B cell (primary cell): ENCODE measurements around the gene REM2. TPM values are rescaled to one million over a fixed set of nuclear protein-coding genes. Genes with fewer than 3 reads are reported as not detected.

ENCODE experiments used
- ATAC-seq: fragments of 200-7000 bp; cut with Tn5 transposase; one replicate; pipeline ENCODE4 v1.10.0; 2021; ENCODE audit warnings: low read depth, mild to moderate bottlenecking, moderate number of reproducible peaks, moderate library complexity
- CTCF ChIA-PET: fragments of 350-600 bp; sonication (Branson Sonifier 250); formaldehyde crosslinking; loops from one replicate; lab custom pipeline; 2021; ENCODE audit warnings: antibody characterized with exemption, inconsistent platforms; lab: Charles Lee
- POLR2A ChIA-PET: fragments of 350-600 bp; sonication (Branson Sonifier 250); formaldehyde crosslinking; loops from one replicate; lab custom pipeline; 2021; ENCODE audit warnings: antibody characterized with exemption; lab: Charles Lee
- DNase-seq: peaks from one replicate; pipeline ENCODE4 v3.0.0; 2013
- H2AFZ ChIP-seq: 2 replicates; pipeline ENCODE4 v1.6.1; 2012; ENCODE audit warnings: mild to moderate bottlenecking, low read depth, low read length; ENCODE audit not compliant: insufficient read depth, poor library complexity, severe bottlenecking
- H3K27ac ChIP-seq, 2 donors: 1 replicate in 1 of 2; 2 replicates in 1 of 2; pipeline ENCODE4 v1.5.1; 2012 to 2013; ENCODE audit warnings: low read length in 2 of 2, mild to moderate bottlenecking in 2 of 2, moderate library complexity in 1 of 2
- H3K27me3 ChIP-seq, 4 experiments: fragments of 200-600 bp in 1 of 4; sonication (generic) in 1 of 4; replicated peaks in 1 of 4; 1 replicate in 2 of 4; 2 replicates in 2 of 4; pipeline versions ENCODE4 v1.6.1 to v1.7.0; 2013 to 2016; ENCODE audit warnings: low read length in 3 of 4, mild to moderate bottlenecking in 2 of 4, mixed read lengths in 1 of 4, moderate library complexity in 1 of 4; ENCODE audit not compliant: insufficient read depth in 4 of 4, control insufficient read depth in 3 of 4; ENCODE audit errors: control extremely low read depth in 1 of 4
- H3K36me3 ChIP-seq, 2 experiments: replicated peaks in 1 of 2; 1 replicate in 1 of 2; 2 replicates in 1 of 2; pipeline versions ENCODE4 v1.6.1 to v1.7.1; 2013; ENCODE audit warnings: low read length in 1 of 2; ENCODE audit not compliant: insufficient read depth in 2 of 2, control insufficient read depth in 1 of 2; ENCODE audit errors: control extremely low read depth in 1 of 2, extremely low read depth in 1 of 2
- H3K4me1 ChIP-seq, 2 donors: fragments of 200-600 bp in 1 of 2; sonication (generic) in 1 of 2; 1 replicate in 1 of 2; 2 replicates in 1 of 2; pipeline versions ENCODE4 v1.5.1 to v1.6.1; 2013 to 2017; ENCODE audit warnings: low read length in 2 of 2; ENCODE audit not compliant: control insufficient read depth in 2 of 2, insufficient read depth in 2 of 2
- H3K4me2 ChIP-seq: replicated peaks from 2 replicates; pipeline ENCODE3; 2012; ENCODE audit warnings: mild to moderate bottlenecking, low read depth, low read length; ENCODE audit not compliant: poor library complexity, severe bottlenecking
- H3K4me3 ChIP-seq, 5 experiments: fragments of 200-600 bp in 1 of 5; sonication (generic) in 1 of 5; 1 replicate in 3 of 5; 2 replicates in 2 of 5; pipeline versions ENCODE4 v1.5.1 to v1.7.0; 2011 to 2016; ENCODE audit warnings: low read length in 4 of 5, mild to moderate bottlenecking in 4 of 5, low read depth in 2 of 5, control low read depth in 1 of 5, moderate library complexity in 1 of 5; ENCODE audit not compliant: insufficient read depth in 1 of 5; ENCODE audit errors: control extremely low read depth in 1 of 5, extremely low read depth in 1 of 5
- H3K79me2 ChIP-seq: fragments of 200-600 bp; sonication (generic); one replicate; pipeline ENCODE4 v1.6.0; 2016; ENCODE audit warnings: low read length; ENCODE audit not compliant: control insufficient read depth, insufficient read depth
- H3K9ac ChIP-seq: fragments of 200-600 bp; sonication (generic); 2 replicates; pipeline ENCODE4 v1.6.1; 2017; ENCODE audit warnings: mild to moderate bottlenecking, low read length, moderate library complexity
- H3K9me3 ChIP-seq, 3 donors: one replicate each; pipeline versions ENCODE4 v1.6.1 to v1.7.1; 2013; ENCODE audit warnings: low read length in 2 of 3; ENCODE audit not compliant: control insufficient read depth in 2 of 3, insufficient read depth in 1 of 3; ENCODE audit errors: control extremely low read depth in 1 of 3
- H4K20me1 ChIP-seq: 2 replicates; pipeline ENCODE4 v1.6.0; 2012; ENCODE audit warnings: mild to moderate bottlenecking, low read length; ENCODE audit not compliant: insufficient read depth, control insufficient read depth, poor library complexity, severe bottlenecking
- H3K27ac Mint-ChIP-seq: one replicate; pipeline ENCODE4 v1.8.0; 2021; ENCODE audit warnings: mixed read lengths
- H3K27me3 Mint-ChIP-seq: one replicate; pipeline ENCODE4 v1.8.0; 2021; ENCODE audit warnings: mixed read lengths
- H3K4me1 Mint-ChIP-seq: one replicate; pipeline ENCODE4 v1.8.0; 2021; ENCODE audit warnings: mixed read lengths
- H3K4me3 Mint-ChIP-seq: one replicate; pipeline ENCODE4 v1.8.0; 2021; ENCODE audit warnings: mixed read lengths
- H3K9me3 Mint-ChIP-seq: one replicate; pipeline ENCODE4 v1.8.0; 2022; ENCODE audit warnings: mixed read lengths; ENCODE audit not compliant: insufficient read depth
- CTCF ChIP-seq: fragments of 200-600 bp; IDR thresholded peaks from one replicate; pipeline ENCODE4 v1.8.0; 2022; ENCODE audit warnings: antibody characterized with exemption, mild to moderate bottlenecking
- EZH2 ChIP-seq: IDR thresholded peaks from 2 replicates; pipeline ENCODE4 v1.6.1; 2012; ENCODE audit warnings: borderline replicate concordance, low read depth, mild to moderate bottlenecking, moderate library complexity, low read length; ENCODE audit not compliant: insufficient read depth, poor library complexity, severe bottlenecking
- WGBS: methylation state at CpG from one replicate; pipeline ENCODE4 v1.1.5; 2013; ENCODE audit warnings: missing lambda C conversion rate; ENCODE audit not compliant: insufficient coverage; 5-methylcytosine and 5-hydroxymethylcytosine counted together
- intact Hi-C: fragments of 100-400 bp; cut with micrococcal nuclease; formaldehyde crosslinking; loops from one replicate; pipeline ENCODE4 v1.10.0; 2022
- polyA plus RNA-seq: library from polyadenylated mRNA; depleted of rRNA; stranded (reverse); fragments of >200 nt; gene quantifications from 2 replicates; pipeline ENCODE4 v1.2.3, GENCODE V29; 2012
- total RNA-seq, 2 donors: library from RNA; stranded (reverse); fragments of 120-200 nt in 1 of 2; gene quantifications; 1 replicate in 1 of 2; 2 replicates in 1 of 2; pipeline versions ENCODE4 v1.2.3 to v1.2.4, GENCODE V29; 2013 to 2022

REM2 gene
- total and polyA plus RNA-seq, 2 donors (not counting 1 experiment from before 2014, with no cell fraction given) = 5.6 to 12.9 TPM

GRCh38 chr14:22837114-22837749 lies 45.8 kb upstream of the REM2 start:
- peaks cover 18 to 22% of the 10 kb centered on the region in 2 donors for H3K4me1 ChIP-seq
- H3K36me3 ChIP-seq = peaks cover 10 to 27% of the 10 kb centered on the region in 2 experiments
- Mint-ChIP-seq H3K27ac (peak overlapping the region; percentile 94), H3K4me1 (peaks cover 19% of the 10 kb centered on the region), H3K4me3 (peak overlapping the region; percentile 96), H3K27me3 (peaks cover 4% of the 10 kb centered on the region), H3K9me3 (no peaks in the 10 kb centered on the region)
- H3K4me3 ChIP-seq = peak overlapping the region; percentile 30 to 66 (median 62)
- DNase-seq (peak; percentile 49), ATAC-seq (peak; percentile 39)
- peaks cover 0 to 5% (median 0%) of the 10 kb centered on the region in 3 donors for H3K9me3 ChIP-seq
- no peak overlapping the region for H3K27ac ChIP-seq
- 6% methylated on average over 49 of the region's 57 CpGs for WGBS
- CTCF ChIA-PET = interaction anchor here (0.7 to 5.0 kb wide), 12 partner anchors 9 to 264 kb away, joined by 3 to 62 read pairs (median 6); partner anchors contain the start of genes LRP10 and OXA1L
- POLR2A ChIA-PET = interaction anchor here (0.7 to 1.6 kb wide), 4 partner anchors 14 to 438 kb away, joined by 3 to 6 read pairs (median 4); no protein-coding TSS in a partner anchor
- H3K79me2 ChIP-seq = no peaks in the 10 kb centered on the region
- H3K4me2 ChIP-seq = peak overlapping the region; percentile 88
- H3K9ac ChIP-seq = peak overlapping the region; percentile 60
- H4K20me1 ChIP-seq = no peaks in the 10 kb centered on the region
- intact Hi-C loops = no loop called here
- H3K27me3 ChIP-seq = peaks cover 0 to 29% (median 11%) of the 10 kb centered on the region in 4 experiments
- no peak for TF ChIP-seq EZH2
- no peak for TF ChIP-seq CTCF
- H2AFZ ChIP-seq = peak overlapping the region; percentile 88
